ENCODE data around the gene PRR7. TPM values are rescaled to one million over a fixed set of nuclear protein-coding genes. Genes with fewer than 3 reads are reported as not detected.
"Not testable (repeated sequence)": the region's sequence is repeated elsewhere in the genome, so short reads cannot be mapped to it uniquely, and the experiment has no call there.

Gene PRR7
- total RNA-seq, 2 experiments from 2014 or later: 23.3 to 23.5 TPM

DNA sequence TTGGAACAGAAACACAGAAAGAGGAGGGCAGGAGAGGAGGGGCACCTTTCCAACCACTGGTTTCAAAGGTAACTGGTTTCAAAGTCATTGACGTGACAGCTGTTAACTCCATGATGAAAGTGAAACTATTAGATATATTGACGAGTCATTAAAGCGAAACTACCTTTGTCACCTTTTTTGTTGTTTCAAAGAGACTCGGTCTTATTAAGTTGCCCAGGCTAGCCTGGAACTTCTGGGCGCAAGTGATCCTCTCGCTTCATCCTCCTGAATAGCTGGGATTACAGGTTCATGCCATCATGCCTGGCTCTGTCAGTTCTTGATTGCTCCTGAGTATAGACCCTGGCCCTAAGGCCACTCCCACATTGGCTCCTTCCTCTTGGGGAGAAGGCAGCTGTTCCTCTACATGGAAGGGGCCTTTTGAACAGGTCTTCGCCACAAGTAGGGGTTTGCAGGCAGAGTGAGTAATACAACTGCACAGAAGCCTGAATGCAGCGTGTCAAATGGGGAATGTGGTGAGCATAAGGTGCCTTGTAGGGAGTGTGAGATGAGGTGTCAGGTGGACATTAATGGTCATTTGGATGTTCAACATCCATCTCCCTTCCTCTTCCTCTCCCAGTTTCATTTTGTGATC is 33.9 kb upstream of the PRR7 start:
- Histone ChIP-seq H3K27ac (ENCODE audit: low read depth in 1 of 2, low read length in 2 of 2) (no peak overlapping the region), H3K27me3 (ENCODE audit: control insufficient read depth in 1 of 2, insufficient read depth in 2 of 2, low read length in 2 of 2) (no peaks in the 10 kb centered on the region), H3K4me3 (ENCODE audit: low read length) (peak overlapping the region; percentile 28), H3K9me3 (ENCODE audit: control insufficient read depth in 1 of 2, insufficient read depth in 1 of 2, low read length in 2 of 2) (no peaks in the 10 kb centered on the region), H3K4me1 (ENCODE audit: insufficient read depth, low read length) (peaks cover 51% of the 10 kb centered on the region), H3K36me3 (ENCODE audit: insufficient read depth, low read length) (no peaks in the 10 kb centered on the region)
- ATAC-seq (ENCODE audit: poor library complexity): peak; percentile 61
- Mint-ChIP-seq H3K4me1 (ENCODE audit: low read depth) (peaks cover 45% of the 10 kb centered on the region), H3K27ac (peak overlapping the region; percentile 64), H3K36me3 (ENCODE audit: low read depth) (no peaks in the 10 kb centered on the region), H3K4me3 (peak overlapping the region; percentile 48), H3K9me3 (no peaks in the 10 kb centered on the region), H3K27me3 (no peaks in the 10 kb centered on the region)
- CTCF ChIA-PET: interaction anchor here (1.6 to 4.8 kb wide), 3 partner anchors 9 to 44 kb away, joined by 3 to 27 read pairs (median 11); no protein-coding TSS in a partner anchor
- peak in 3 of 14 experiments; percentile 73 to 85 (median 74) for DNase-seq
- TF ChIP-seq, protein P1, sequence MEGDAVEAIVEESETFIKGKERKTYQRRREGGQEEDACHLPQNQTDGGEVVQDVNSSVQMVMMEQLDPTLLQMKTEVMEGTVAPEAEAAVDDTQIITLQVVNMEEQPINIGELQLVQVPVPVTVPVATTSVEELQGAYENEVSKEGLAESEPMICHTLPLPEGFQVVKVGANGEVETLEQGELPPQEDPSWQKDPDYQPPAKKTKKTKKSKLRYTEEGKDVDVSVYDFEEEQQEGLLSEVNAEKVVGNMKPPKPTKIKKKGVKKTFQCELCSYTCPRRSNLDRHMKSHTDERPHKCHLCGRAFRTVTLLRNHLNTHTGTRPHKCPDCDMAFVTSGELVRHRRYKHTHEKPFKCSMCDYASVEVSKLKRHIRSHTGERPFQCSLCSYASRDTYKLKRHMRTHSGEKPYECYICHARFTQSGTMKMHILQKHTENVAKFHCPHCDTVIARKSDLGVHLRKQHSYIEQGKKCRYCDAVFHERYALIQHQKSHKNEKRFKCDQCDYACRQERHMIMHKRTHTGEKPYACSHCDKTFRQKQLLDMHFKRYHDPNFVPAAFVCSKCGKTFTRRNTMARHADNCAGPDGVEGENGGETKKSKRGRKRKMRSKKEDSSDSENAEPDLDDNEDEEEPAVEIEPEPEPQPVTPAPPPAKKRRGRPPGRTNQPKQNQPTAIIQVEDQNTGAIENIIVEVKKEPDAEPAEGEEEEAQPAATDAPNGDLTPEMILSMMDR (IDR thresholded peaks at IDR 0.05): no peak
- intact Hi-C loops (cut with DNase I, micrococcal nuclease): no loop called here
- POLR2A ChIA-PET: interaction anchor here (0.7 to 1.5 kb wide), 2 partner anchors 13 to 43 kb away, joined by 3 to 10 read pairs; partner anchors contain the start of gene GRK6

DNA sequence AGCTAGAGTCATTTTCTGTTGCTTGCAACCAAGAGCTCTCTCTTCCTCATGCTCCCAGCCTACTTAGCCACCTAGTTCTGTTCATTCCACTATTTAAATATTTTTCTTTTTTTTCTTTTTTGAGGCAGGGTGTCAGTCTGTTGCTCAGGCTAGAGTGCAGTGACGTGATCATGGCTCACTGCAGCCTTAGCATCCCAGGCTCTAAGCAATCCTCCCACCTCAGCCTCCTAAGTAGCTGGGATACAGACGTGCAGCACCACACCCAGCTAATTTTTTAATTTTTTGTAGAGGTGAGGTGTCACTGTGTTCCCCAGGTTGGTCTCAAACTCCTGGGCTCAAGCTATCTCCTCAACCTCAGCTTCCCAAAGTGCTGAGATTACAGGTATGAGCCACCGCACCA is 32.1 kb upstream of the PRR7 start:
- ChIA-PET CTCF (interaction anchor here (0.6 to 4.8 kb wide), 3 partner anchors 10 to 164 kb away, joined by 3 to 27 read pairs (median 11); no protein-coding TSS in a partner anchor), POLR2A (interaction anchor here (1.0 to 2.4 kb wide), 7 partner anchors 10 to 31 kb away, joined by 3 to 17 read pairs (median 9); partner anchors contain the start of gene GRK6)
- Mint-ChIP-seq H3K36me3 (ENCODE audit: low read depth) (no peaks in the 10 kb centered on the region), H3K27me3 (no peaks in the 10 kb centered on the region), H3K4me3 (no peak overlapping the region), H3K9me3 (no peaks in the 10 kb centered on the region), H3K27ac (no peak overlapping the region), H3K4me1 (ENCODE audit: low read depth) (peaks cover 40% of the 10 kb centered on the region)
- Histone ChIP-seq H3K36me3 (ENCODE audit: insufficient read depth, low read length) (no peaks in the 10 kb centered on the region), H3K4me1 (ENCODE audit: insufficient read depth, low read length) (peaks cover 51% of the 10 kb centered on the region), H3K27me3 (ENCODE audit: control insufficient read depth in 1 of 2, insufficient read depth in 2 of 2, low read length in 2 of 2) (no peaks in the 10 kb centered on the region), H3K27ac (ENCODE audit: low read depth in 1 of 2, low read length in 2 of 2) (no peak overlapping the region), H3K9me3 (ENCODE audit: control insufficient read depth in 1 of 2, insufficient read depth in 1 of 2, low read length in 2 of 2) (no peaks in the 10 kb centered on the region), H3K4me3 (ENCODE audit: low read length) (no peak overlapping the region)
- DNase-seq (no peak), ATAC-seq (ENCODE audit: poor library complexity) (no peak)
- TF ChIP-seq, protein P1 (IDR thresholded peaks at IDR 0.05): no peak
- intact Hi-C loops (cut with DNase I, micrococcal nuclease): no loop called here

DNA sequence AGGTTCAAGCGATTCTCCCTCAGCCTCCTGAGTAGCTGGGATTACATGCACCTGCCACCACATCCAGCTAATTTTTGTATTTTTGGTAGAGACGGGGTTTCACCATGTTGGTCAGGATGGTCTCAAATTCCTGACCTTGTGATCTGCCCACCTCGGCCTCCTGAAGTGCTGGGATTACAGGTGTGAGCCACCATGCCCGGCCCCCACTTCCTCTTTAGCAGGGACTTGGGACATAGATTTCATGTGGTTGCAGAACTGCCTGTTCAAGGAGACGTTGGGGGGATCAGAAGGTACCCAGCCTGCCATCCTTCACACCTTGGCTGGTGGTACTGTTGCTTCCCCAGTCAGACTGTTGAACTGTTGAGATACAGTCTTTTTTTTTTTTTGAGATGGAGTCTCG is 29.5 kb upstream of the PRR7 start:
- intact Hi-C loops (cut with DNase I, micrococcal nuclease); H3K4me3 Mint-ChIP-seq; H3K27me3 ChIP-seq (ENCODE audit: control insufficient read depth in 1 of 2, insufficient read depth in 2 of 2, low read length in 2 of 2); H3K9me3 ChIP-seq (ENCODE audit: control insufficient read depth in 1 of 2, insufficient read depth in 1 of 2, low read length in 2 of 2); H3K36me3 ChIP-seq (ENCODE audit: insufficient read depth, low read length); H3K27ac Mint-ChIP-seq; DNase-seq; H3K4me3 ChIP-seq (ENCODE audit: low read length); H3K27me3 Mint-ChIP-seq; ATAC-seq (ENCODE audit: poor library complexity); H3K27ac ChIP-seq (ENCODE audit: low read depth in 1 of 2, low read length in 2 of 2); H3K36me3 Mint-ChIP-seq (ENCODE audit: low read depth); H3K9me3 Mint-ChIP-seq: not testable (repeated sequence)
- ChIA-PET CTCF (interaction anchor here (1.2 kb wide), 1 partner anchor 38 kb away, joined by 3 read pairs; no protein-coding TSS in a partner anchor), POLR2A (interaction anchor here (1.2 kb wide), 1 partner anchor 13 kb away, joined by 3 read pairs; no protein-coding TSS in a partner anchor)
- H3K4me1 ChIP-seq (ENCODE audit: insufficient read depth, low read length): peaks cover 39% of the 10 kb centered on the region
- peaks cover 33% of the 10 kb centered on the region for H3K4me1 Mint-ChIP-seq (ENCODE audit: low read depth)
